ENCODE data around the gene SLFNL1. TPM values are rescaled to one million over a fixed set of nuclear protein-coding genes. Genes with fewer than 3 reads are reported as not detected.

Gene SLFNL1
- total and polyA plus RNA-seq, 2 donors (not counting 1 experiment from before 2014, with no cell fraction given) = 0.18 to 1.2 TPM

DNA sequence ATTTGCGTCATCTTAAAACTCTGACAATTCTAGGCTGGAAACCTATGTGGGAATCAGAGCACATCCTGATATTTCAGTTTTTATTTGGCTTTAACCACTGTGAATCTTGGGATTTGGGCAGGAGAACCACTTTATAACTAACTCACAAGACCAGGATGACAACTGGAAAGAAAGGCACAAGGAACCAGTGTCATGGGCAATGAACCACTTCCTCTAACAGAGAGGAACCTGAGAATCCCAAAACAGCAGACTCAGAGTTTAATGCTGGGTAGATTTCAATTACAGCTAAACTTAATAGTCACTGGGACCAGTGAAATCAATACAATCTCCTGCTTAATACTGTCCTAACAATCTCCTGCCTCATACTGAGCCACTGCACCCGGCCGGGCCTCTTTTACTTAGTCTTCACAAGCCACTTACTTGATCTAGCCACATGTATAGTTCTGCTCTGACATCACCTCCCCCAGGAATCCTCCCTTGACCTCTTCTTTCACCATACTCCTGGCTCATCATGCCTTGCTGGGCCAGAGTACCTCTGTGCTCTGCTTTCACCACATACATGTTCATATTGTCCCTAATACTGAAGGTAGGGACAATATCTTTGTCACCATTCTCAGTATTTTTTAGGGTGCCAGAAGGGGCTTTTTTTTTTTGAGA is 20.2 kb upstream of the SLFNL1 start:
- Histone ChIP-seq H3K4me1 (ENCODE audit: control insufficient read depth in 2 of 2, insufficient read depth in 2 of 2, low read length in 2 of 2) (no peaks in the 10 kb centered on the region), H3K27ac (ENCODE audit: low read length in 2 of 2) (no peak overlapping the region), H3K79me2 (ENCODE audit: control insufficient read depth, insufficient read depth, low read length) (no peaks in the 10 kb centered on the region), H3K4me3 (ENCODE audit: control extremely low read depth in 1 of 5, extremely low read depth in 1 of 5, insufficient read depth in 1 of 5, low read depth in 2 of 5, low read length in 4 of 5) (no peak overlapping the region), H3K9ac (ENCODE audit: low read length) (no peak overlapping the region), H3K36me3 (replicated peaks in 1 of 2; ENCODE audit: control extremely low read depth in 1 of 2, control insufficient read depth in 1 of 2, extremely low read depth in 1 of 2, insufficient read depth in 2 of 2, low read length in 1 of 2) (peaks cover 0 to 43% of the 10 kb centered on the region in 2 experiments), H3K4me2 (replicated peaks; ENCODE audit: low read depth, low read length, poor library complexity, severe bottlenecking) (no peak overlapping the region), H2AFZ (ENCODE audit: insufficient read depth, low read depth, low read length, poor library complexity, severe bottlenecking) (no peak overlapping the region), H3K9me3 (ENCODE audit: control extremely low read depth in 1 of 3, control insufficient read depth in 2 of 3, insufficient read depth in 1 of 3, low read length in 2 of 3) (no peaks in the 10 kb centered on the region), H3K27me3 (replicated peaks in 1 of 4; ENCODE audit: control extremely low read depth in 1 of 4, control insufficient read depth in 3 of 4, insufficient read depth in 4 of 4, low read length in 3 of 4) (no peaks in the 10 kb centered on the region), H4K20me1 (ENCODE audit: control insufficient read depth, insufficient read depth, low read length, poor library complexity, severe bottlenecking) (no peaks in the 10 kb centered on the region)
- Mint-ChIP-seq H3K4me3 (no peak overlapping the region), H3K4me1 (no peaks in the 10 kb centered on the region), H3K9me3 (ENCODE audit: insufficient read depth) (no peaks in the 10 kb centered on the region), H3K27ac (no peak overlapping the region), H3K27me3 (no peaks in the 10 kb centered on the region)
- CTCF ChIA-PET = no interaction called here
- DNase-seq (no peak), ATAC-seq (ENCODE audit: low read depth) (no peak)
- WGBS (ENCODE audit: insufficient coverage) = 98% methylated on average over 3 of the region's 3 CpGs
- intact Hi-C loops (cut with micrococcal nuclease) = no loop called here
- no peak for TF ChIP-seq CTCF (IDR thresholded peaks at IDR 0.05)
- TF ChIP-seq EZH2 (IDR thresholded peaks at IDR 0.05; ENCODE audit: borderline replicate concordance, insufficient read depth, low read depth, low read length, poor library complexity, severe bottlenecking) = no peak
- POLR2A ChIA-PET = no interaction called here

DNA sequence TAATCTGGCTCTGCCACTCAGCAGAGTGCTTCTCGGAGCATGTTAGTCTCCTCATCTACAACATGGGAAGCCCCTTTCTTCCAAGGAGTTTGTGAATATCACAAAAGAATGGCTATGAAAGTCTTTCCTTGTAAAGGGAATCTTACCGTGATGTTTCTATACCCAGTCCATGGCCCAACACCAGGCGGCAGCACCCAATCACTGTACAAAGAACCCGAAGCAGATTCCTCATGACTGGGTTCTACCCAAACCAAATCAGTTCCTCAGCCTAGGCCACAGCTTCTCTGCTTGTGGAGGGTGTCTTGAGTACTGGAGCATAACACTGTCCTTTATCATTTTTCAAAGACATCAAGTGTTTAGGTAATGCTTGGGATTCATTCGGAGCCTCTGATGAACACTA is 16.6 kb upstream of the SLFNL1 start:
- 100% methylated on average over 1 of the region's 5 CpGs for WGBS (ENCODE audit: insufficient coverage)
- Mint-ChIP-seq H3K27me3 (no peaks in the 10 kb centered on the region), H3K27ac (no peak overlapping the region), H3K4me1 (no peaks in the 10 kb centered on the region), H3K4me3 (no peak overlapping the region), H3K9me3 (ENCODE audit: insufficient read depth) (no peaks in the 10 kb centered on the region)
- Histone ChIP-seq H3K4me1 (ENCODE audit: control insufficient read depth in 2 of 2, insufficient read depth in 2 of 2, low read length in 2 of 2) (no peaks in the 10 kb centered on the region), H3K9ac (ENCODE audit: low read length) (no peak overlapping the region), H3K9me3 (ENCODE audit: control extremely low read depth in 1 of 3, control insufficient read depth in 2 of 3, insufficient read depth in 1 of 3, low read length in 2 of 3) (no peaks in the 10 kb centered on the region), H3K36me3 (replicated peaks in 1 of 2; ENCODE audit: control extremely low read depth in 1 of 2, control insufficient read depth in 1 of 2, extremely low read depth in 1 of 2, insufficient read depth in 2 of 2, low read length in 1 of 2) (peaks cover 0 to 29% of the 10 kb centered on the region in 2 experiments), H3K27me3 (replicated peaks in 1 of 4; ENCODE audit: control extremely low read depth in 1 of 4, control insufficient read depth in 3 of 4, insufficient read depth in 4 of 4, low read length in 3 of 4) (no peaks in the 10 kb centered on the region), H4K20me1 (ENCODE audit: control insufficient read depth, insufficient read depth, low read length, poor library complexity, severe bottlenecking) (no peaks in the 10 kb centered on the region), H2AFZ (ENCODE audit: insufficient read depth, low read depth, low read length, poor library complexity, severe bottlenecking) (no peak overlapping the region), H3K79me2 (ENCODE audit: control insufficient read depth, insufficient read depth, low read length) (no peaks in the 10 kb centered on the region), H3K27ac (ENCODE audit: low read length in 2 of 2) (no peak overlapping the region), H3K4me3 (ENCODE audit: control extremely low read depth in 1 of 5, extremely low read depth in 1 of 5, insufficient read depth in 1 of 5, low read depth in 2 of 5, low read length in 4 of 5) (no peak overlapping the region), H3K4me2 (replicated peaks; ENCODE audit: low read depth, low read length, poor library complexity, severe bottlenecking) (no peak overlapping the region)
- DNase-seq = no peak
- TF ChIP-seq EZH2 (IDR thresholded peaks at IDR 0.05; ENCODE audit: borderline replicate concordance, insufficient read depth, low read depth, low read length, poor library complexity, severe bottlenecking) = no peak
- no peak for TF ChIP-seq CTCF (IDR thresholded peaks at IDR 0.05)
- ChIA-PET CTCF (interaction anchor here (0.7 to 1.4 kb wide), 2 partner anchors 86 to 87 kb away, joined by 3 read pairs; no protein-coding TSS in a partner anchor), POLR2A (no interaction called here)
- intact Hi-C loops (cut with micrococcal nuclease) = no loop called here
- ATAC-seq (ENCODE audit: low read depth) = no peak

All from B cell (primary cell).